HG02973 (cell line): ENCODE data around the gene MYH2.

Experiments used
- ATAC-seq: cut with Tn5 transposase; IDR thresholded peaks from one replicate; pipeline ENCODE4 v1.9.1; 2021; ENCODE audit warnings: moderate library complexity; ENCODE audit not compliant: unreplicated experiment

Gene MYH2

DNA sequence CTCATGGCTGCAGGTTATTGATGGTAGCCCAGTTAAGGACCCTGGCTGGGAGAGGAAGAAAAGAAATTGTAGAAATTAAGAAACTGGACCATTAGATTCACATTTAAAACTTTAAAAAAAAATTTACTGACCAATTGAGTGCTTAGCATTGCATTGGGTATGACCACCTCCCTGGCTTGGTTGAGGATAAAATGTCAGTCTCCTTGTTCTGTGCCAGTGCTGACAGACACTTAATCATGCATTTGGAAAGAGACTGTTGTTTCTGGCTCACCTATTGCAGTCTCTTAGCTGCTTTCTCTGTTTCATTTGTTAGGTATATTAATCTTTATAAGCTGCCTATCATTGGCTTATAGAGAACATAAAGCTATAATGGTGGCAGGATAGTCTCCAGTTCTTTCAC, 32.8 kb downstream of the MYH2 start:
- ATAC-seq, result no peak

- ATAC-seq, result no peak
These were observed 33.4 kb downstream of the MYH2 start for GRCh38 chr17:10516065-10516464.

DNA sequence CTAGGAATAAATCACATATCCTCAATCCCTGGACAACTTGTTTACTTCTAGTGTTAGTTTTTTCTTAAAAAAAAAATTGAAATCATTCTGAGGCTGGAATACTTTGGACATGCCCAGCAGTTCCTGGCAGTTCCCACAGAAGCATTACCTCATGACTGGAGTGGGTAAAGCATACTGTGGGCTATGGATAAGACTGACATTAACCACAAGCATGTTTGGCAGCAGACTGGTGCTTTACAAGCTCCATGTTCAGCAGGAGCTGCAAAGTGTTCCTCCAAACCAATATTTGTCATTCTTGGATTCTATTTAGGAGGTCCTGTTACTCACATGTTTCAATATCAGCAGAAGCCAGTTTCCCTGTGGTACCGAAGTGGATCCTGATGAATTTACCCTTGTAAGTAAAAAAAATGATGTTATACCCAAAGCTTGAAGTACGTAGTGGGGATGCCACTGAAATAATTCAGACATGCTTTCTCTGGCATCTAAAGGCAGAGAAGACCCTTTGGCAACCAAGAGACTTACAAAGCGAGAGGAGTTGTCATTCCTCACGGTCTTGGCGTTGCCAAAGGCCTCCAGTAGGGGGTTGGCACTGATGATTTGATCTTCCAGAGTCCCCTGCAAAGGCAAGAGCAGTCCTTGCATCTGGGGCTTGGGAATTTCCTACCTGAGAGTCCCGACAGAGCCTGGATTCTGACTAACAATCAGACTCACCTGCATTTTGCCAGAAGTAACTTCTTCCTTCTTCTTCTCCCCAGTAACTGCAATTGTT, 36.0 kb downstream of the MYH2 start:
- ATAC-seq, result no peak

DNA sequence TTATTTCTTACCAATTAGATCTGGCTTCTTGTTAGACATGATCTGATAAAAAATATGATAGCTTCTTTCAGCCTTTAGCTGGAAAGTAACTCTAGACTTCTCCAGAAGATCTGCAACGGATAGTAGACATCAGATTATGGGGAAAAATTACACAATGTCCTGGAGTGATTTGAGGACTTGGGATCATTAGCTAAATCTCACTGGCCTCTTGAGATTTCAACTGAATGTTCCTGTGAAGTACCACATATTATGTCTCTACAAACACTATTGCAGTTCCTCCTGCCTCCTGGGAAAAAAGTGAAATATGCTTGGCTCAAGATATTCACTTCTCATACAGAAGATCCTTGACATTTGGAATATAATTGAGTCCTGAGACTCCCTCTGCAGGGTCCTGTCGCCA, 36.6 kb downstream of the MYH2 start:
- ATAC-seq, result no peak

- ATAC-seq, result no peak
These were observed 49.5 kb downstream of the MYH2 start for GRCh38 chr17:10499950-10500349.

DNA sequence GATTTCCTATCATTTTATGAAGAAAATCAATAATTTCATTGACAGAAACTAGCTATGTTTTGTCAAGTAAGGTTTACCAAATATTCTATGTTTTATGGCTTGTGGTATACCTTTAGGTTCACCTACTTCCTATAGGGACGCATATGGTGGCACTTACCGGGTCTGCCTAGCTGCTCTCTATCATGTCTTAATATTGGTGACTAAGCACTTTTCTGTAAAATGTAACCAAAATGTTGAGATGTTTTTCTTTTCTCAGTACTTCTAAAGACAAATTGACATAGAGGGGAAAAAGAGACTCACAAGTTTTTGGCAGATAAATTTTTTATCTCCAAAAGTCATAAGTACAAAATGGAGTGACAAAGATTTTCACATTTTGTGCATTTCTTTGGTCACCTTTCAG, 57.5 kb downstream of the MYH2 start:
- no peak for ATAC-seq

DNA sequence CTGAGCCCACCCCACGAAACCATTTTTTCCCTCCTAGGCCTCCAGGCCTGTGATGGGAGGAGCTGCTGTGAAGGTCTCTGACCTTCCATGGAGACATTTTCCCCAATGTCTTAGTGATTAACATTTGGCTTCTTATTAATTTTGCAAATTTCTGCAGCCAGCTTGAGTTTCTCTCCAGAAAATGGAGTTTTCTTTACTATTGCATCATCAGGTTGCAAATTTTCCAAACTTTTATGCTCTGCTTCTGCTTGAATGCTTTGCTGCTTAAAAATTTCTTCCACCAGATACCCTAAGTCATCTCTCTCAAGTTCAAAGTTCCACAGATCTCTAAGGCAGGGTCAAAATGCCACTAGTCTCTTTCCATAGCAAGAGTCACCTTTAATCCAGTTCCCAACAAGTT, 67.2 kb downstream of the MYH2 start:
- no peak for ATAC-seq

DNA sequence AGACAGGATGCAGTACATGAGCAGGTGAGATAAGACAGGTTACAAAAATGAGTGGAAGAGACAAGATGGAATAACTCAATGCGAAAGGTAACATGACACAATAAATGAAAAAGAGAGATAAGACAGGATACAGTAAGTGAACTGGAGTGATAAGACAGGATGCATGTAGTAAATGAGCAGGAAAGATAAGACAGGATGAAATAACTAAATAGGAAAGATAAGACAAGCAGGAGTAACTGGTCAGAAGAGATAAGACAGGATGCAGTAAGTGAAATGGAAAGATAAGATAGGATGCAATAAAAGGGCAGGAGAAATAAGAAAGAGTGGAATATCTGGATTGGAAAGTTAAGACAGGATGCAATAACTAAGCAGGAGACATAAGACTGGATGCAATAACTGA, 71.8 kb downstream of the MYH2 start:
- ATAC-seq, result no peak

GRCh38 chr17:10474536-10474935, 74.9 kb downstream of the MYH2 start:
- ATAC-seq, result no peak

DNA sequence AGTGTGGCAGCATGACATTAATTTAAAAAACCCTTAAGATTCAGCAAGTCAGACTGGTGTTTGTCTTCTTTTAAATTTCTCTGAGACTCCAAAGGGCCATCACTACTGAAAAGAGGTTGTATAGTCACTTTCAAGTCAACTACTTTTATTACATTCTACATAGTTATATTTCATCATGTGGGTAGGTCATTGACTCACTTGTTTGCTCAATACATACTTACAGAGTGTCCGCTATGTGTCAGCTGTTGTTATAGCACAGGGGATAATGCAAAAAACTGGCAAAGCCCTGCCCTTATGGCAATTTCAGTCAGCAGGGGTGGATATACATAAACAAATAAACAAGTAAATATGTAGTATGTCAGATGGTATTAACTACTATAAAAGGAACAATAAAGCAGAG, 77.6 kb downstream of the MYH2 start:
- ATAC-seq, result no peak
